ENCODE data around the gene COMT.
A peak's percentile ranks its signal among the peaks of the same experiment; 100 is the strongest.

- TF ChIP-seq CTCF (IDR thresholded peaks at IDR 0.05 in 4 of 5, conservative IDR thresholded peaks at IDR 0.05 in 1 of 5) (no peak), POLR2A (IDR thresholded peaks at IDR 0.05) (peak; percentile 31 to 34)
Measured at GRCh38 chr22:19984201-19984753, 42.7 kb downstream of the COMT start.
